Activated CD4-positive, alpha-beta T cell treated with anti-CD3 and anti-CD28 coated beads for 1 hour (primary cell): Measurements from ENCODE around the gene NDOR1.

ENCODE experiments used
- DNase-seq: peaks from one replicate; pipeline ENCODE4 v3.0.0-alpha.2; 2020

Gene NDOR1

DNA sequence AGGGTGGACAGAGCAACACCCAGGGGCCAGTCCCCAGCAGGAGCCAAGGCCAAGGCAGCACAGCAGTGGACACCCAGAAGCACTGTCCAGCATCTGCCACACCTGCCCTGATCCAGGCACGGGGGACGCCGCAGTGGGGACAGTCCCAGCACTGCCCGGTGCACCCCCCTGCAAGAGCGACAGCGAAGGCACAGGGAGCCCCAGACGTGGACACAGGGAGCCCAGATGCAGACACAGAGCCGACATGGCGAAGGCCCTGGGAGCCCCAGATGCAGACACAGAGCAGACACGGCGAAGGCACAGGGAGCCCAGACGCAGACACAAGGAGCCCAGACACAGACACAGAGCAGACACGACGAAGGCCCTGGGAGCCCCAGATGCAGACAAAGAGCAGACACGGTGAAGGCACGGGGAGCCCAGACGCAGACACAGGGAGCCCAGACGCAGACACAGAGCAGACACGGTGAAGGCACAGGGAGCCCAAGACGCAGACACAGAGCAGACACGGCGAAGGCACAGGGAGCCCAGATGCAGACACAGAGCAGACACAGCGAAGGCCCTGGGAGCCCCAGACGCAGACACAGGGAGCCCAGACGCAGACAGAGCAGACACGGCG lies 21.4 kb upstream of the NDOR1 start:
- no peak for DNase-seq

DNA sequence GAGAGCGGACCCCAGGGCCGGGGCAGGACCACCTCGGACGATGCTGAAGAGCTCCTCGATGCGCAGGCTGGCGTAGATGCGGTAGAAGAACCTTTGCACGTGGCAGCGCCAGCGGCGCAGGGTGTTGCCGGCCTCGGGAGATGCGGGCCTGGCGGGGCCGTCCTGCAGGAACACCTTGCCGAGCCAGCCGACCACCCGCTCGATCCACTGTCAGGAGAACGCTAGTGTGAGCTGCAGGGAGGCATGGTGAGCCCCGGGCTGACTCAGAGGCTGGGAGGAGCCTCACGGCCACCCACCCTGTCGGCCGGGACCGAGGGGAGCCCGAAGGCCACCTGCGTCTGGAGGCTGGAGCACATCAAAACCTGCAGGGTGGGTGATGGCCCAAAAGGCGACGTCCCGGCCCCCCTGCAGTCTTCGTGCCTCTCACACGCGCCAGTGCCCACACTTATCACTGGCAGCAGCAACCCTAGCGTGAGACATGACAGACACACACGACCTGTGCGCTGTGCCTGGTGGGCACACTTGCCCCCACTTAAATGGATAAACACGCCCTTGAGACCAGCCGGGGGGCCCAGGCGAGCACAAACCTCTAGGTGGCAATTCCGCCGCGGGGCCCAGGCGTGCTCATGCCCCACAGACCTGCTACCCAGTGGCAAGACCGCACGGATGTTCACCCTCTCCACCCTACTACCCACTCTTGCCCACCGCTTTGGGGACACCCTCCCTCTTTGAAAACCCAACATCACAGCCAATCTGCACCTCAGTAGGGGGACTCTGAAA lies 20.4 kb upstream of the NDOR1 start:
- no peak for DNase-seq

DNA sequence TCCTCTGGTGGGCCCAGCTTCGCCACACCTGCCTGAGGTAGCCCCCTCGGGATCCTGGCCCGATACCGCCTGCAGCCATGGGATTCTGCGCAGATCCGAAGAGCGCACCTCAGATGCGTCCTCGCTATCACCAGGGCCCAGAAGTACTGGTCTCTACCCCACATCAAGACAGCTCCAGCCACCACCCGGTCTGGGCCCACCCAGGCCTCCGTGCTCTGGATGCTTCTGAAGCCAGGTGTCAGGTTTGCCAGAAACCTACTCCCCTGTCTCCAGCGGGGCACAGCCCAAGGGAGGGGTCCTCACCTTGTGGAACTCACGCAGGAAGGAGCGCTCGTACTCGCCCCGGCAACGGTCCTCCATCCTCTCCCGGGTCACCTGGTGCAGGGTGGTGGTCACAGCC lies 19.6 kb upstream of the NDOR1 start:
- no peak for DNase-seq

DNA sequence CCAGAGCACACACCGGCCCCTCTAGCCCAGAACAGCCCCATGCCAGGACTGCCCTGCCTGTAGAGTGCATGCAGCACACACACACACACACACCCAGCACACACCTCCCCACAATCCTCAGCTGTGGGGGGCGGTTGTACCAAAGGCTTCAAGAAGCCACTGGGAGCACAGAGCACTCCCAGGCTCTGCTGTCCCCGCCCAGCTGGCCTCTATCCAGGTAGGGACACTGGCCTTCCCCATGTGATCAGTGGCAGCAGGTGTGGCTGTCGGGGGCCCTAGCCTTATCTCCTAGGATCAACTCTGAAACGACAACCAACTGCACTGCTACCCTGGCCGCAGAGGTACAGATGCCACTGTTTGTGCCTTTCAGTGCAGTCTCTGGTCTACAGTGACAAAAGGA lies 19.1 kb upstream of the NDOR1 start:
- no peak for DNase-seq

DNA sequence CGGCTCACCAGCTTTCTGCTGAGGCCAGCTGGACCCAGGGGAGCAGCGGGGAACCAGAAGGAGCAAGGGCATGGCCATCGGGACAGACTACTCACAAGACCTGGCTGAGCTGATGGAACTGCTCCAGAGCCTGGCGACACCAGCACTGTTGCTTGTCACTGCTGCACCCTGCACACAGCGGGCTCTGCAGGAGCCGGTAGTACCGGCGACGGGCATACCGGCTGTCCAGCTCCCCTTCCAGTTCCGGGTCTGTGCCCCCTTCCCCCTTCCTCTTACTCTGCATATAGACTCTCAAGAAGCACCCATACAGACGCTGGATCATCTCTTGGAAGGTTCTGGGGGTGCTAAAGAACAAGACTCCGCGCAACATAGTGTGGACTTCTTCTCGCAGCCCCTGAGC lies 18.1 kb upstream of the NDOR1 start:
- DNase-seq = no peak

DNA sequence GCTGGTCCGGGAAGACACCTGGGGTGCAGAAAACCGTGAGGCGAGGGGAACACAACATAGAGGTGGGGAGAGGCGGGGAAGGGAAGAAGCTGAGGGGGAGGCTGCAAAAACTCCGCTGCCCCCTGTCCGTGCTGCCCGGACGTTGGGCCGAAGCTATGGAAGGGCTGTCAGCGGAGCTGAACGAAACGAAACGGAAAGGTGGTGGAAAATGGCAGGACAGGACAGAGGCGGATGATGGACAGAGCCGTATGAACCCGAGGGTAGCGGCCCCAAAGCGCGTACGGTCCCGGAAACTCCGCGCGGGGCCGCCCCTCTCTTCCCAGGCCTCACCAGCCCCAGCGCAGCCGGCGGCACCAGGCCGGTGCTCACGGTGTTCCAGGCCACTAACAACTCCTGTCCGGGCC lies 17.4 kb upstream of the NDOR1 start:
- DNase-seq = no peak

DNA sequence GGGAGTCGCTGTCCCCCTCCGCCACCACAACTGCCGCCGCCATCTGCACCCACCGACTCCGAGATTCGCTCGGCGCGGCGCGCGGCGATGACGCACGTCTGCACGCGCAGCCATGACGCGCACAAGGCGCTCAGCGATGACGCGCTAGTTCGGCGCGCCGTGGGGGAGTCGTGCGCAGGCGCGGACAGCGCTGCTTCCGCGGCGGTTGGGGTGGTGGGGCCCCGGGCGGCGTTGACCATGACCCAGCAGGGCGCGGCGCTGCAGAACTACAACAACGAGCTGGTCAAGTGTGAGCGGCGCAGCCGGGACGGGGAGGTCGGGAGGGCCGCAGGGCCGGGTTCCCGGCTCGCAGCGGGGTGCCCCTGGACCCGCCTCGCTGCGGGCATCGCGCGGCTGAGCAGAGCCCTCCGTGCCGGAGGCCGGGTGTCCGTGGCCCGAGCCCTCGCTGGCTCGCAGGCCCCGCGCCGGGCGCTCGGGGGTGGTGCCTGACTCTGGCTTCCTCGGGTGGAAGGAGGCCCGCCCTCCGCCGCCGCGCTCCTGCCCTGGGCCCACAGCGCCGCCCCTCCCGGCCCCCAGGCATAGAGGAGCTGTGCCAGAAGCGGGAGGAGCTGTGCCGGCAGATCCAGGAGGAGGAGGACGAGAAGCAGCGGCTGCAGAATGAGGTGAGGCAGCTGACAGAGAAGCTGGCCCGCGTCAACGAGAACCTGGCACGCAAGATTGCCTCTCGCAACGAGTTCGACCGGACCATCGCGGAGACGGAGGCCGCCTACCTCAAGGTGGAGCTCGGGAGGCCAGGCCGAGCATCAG lies 16.8 kb upstream of the NDOR1 start, which contains the start of the genes ANAPC2 and SSNA1:
Gene ANAPC2, minus strand, starts transcription at position 71 of the 807 bp plus-strand sequence. Its CDS starts 28 bp downstream, at position 43.
Gene SSNA1, plus strand, starts transcription at position 187 of the 807 bp plus-strand sequence. Its CDS starts 51 bp downstream, at position 238.
- peak; percentile 92 for DNase-seq

DNA sequence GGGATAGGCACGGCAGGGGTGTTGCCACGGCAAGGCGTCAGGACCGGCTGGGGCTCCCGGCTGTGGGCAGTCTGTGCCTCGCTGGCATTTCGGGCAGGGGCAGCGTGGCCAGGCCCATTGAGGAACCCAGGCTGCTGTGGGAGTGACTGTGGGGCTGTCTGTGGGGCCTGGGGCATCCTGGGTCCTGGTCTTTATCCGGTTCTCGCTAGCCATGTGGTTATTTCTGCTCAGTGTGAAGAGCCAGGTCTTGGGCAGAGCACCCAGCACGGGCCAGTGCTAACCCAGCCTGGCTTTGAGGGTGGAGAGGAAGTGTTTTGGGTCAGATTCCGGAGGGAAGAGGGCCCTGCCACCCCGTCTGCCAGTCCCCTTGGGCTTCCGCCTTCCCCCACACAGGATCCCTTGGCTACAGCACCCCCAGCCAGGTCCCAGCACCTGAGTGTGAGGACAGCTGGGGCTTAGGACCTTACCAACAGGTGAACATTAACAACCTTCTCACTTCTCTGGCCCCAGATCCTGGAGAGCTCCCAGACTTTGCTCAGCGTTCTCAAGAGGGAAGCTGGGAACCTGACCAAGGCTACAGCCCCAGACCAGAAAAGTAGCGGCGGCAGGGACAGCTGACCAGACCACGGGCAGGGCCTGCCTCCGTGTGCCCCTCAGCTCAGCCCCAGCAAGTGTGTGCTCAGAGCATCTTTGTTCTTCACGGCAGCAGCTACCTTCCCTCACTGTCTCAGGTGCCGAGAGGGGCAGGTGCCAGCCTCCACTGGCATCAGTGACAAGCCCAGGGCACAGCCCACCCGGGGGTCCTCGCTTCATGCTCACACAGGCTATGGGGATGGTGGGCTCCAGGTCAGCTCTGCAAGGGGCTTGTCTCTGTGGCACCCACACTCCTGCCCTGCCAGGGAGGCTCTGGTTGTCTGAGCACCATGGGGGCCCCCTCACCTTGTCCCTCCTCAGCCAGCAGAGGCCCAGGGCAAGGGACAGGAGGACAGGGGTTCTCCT lies 15.9 kb upstream of the NDOR1 start:
- no peak for DNase-seq

DNA sequence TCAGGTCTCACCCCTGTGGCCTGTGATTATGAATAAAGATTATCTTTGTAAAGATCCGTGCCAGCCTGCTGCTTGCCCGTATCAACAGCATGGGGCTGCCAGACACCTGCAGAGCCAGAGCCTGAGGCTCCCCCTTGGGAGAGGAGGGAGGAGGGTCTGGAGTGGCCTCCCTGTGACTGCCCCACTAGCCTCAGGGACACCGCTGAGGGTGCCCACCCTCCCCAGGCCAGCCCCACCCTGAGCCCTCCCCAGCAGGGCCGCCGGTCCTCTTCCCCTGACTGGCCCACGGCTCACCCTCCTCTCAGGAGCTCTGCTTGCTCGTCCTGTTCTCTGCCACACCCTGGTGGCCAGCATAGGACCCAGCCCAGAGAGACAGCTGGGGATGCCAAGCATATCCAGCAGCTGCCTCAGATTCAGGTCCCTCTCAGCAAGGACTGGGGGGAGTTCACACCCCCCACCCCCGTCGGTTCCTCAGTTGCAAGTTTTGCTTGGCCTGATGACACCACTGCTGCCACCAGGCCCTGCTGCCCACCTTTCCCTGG lies 15.1 kb upstream of the NDOR1 start:
- no peak for DNase-seq

DNA sequence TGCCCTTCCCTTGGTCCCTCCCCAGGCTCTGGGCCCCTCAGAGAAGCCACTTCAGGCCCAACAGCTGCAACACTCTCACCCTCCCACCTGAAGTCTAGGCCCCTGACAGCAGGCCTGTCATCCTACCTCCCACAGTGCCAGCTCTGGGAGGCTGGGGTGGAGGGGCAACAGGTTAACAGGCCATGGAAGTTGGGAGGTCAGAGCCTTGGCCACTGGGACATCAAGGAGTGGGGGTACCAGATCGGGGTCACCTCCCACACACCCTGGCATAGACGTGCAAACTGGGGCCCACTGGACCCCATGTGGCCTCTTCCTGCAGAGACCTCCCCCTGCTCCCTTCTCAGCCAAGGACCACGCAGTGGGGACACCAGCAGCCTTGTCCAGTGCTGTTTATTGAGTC lies 14.3 kb upstream of the NDOR1 start:
- DNase-seq = no peak

DNA sequence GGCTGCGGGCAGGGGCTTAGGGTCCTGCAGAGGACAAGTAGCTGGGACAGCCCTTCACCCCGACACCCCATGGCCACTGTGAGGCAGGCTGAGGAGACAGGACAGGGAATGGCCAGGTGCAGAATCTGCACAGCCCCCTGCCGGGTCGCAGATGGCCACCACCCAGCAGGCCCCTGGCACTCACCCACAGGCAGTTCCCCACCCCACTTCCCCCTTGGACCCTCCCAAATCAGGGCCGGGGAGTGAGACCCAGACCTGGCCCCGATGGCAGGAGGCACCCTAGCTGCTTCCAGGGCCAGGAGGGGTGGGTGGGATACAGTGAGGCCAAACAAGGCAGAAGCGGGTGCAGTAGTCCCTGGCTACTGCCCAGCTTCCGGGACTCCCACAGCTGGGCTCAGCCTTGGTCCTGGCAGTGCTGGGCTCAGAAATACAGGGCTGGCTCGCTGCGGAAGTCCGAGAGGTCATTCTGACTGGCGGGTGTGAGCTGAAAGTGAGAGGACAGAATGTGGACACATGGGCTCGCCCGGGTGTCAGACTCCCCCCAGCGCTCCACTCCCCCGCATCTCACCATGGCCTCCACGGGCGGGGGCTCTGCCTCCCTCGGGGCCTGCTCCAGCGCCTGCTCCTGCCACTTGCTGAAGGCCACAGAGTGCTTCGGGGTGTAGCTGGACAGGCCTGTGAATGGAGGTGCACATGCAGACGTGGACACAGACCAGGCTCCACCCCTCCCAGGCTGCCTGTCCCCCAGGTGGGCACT lies 13.6 kb upstream of the NDOR1 start:
- DNase-seq = no peak

DNA sequence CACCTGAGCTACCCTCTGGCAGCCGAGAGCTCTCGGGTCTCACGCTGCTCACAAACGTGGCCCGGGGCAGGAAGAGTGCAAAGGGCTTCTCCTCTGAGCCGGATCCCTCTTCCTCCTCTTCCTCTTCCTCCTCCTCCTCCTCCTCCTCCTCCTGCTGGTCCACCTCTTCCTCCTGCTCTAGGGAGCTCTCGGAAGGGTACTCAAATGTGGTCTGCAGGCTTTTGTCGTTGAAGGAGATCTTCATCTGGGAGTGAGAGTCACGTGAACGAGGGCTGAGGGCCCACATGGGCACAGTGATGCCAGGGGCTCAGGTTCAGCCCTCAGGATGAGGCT lies 13.1 kb upstream of the NDOR1 start:
- no peak for DNase-seq

DNA sequence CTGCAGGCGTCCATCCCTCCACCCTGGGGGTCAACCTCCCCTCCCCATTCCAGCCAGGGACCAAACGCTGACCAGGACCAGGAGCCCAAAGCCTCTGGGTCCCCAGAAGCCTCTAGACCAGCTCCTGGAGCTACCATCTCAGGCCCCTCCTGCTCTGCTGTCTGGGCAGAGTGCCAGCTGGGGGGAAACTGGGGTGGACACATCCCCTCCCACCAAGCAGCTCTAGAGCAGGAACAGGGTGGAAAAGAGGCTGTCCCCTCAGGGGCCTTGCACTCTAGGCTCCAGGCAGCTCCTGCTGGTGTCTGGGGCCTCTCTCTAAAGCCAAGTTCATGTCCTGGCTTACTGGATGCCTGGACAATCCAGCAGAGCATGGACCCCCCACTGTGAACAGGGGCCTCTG lies 12.6 kb upstream of the NDOR1 start:
- DNase-seq = no peak

DNA sequence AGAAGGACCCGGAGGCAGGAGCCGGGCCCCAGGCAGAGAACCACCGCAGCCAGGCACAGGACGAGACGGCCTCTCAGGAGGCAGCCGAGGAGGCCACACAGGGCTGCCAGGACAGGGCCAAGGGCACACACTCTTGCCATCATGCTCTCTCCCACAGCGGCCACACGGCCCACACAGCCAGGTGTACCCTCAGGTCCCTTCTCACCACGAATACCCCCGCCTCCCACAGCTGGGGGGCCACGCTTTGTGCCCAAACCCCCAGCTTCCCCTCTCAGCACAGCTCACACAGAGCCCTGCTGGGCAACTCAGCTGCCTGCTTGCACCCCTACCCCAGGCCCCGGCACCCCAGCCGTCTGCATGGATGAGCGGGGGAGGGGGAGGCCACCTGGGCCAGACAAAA lies 11.7 kb upstream of the NDOR1 start:
- DNase-seq = no peak

DNA sequence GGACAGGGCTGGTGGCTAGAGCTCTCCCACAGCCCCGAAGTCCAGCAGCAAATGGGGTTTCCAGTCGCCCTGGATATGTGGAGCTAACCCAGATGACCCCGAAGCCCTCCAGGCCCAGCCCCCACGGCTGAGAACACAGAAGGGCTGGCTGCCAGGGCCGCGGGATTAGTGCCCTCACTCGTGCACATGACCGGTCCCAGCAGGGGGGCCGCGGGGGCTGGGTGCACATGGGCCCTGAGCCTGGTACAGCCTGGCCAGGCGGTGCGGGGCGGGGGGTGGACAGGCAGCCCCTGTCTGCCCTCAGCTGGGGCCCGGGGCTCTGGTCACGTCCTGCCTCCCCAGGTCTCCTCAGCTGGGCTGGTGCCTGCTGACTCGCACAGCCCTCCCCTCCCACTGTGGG lies 11.1 kb upstream of the NDOR1 start:
- no peak for DNase-seq

DNA sequence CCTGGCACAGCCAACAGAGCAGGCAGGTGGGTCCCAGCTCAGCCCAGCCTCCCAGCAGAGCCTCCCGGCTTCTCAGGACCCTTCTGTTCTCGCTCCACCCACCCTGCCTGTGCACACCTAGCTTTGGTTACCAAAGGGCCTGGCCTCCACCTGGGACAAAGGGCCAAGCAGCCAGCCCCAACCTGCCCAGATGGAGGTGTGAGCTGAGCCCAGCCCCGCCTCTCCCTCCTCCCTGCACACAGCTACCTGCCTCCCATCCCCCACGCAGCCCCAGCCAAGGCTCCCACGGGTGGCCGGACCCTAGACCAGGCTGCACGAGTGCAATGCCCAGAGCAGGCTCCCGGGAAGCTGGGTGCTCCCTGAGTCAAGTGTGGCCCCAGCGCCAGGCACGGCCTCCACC lies 10.6 kb upstream of the NDOR1 start:
- DNase-seq = no peak

DNA sequence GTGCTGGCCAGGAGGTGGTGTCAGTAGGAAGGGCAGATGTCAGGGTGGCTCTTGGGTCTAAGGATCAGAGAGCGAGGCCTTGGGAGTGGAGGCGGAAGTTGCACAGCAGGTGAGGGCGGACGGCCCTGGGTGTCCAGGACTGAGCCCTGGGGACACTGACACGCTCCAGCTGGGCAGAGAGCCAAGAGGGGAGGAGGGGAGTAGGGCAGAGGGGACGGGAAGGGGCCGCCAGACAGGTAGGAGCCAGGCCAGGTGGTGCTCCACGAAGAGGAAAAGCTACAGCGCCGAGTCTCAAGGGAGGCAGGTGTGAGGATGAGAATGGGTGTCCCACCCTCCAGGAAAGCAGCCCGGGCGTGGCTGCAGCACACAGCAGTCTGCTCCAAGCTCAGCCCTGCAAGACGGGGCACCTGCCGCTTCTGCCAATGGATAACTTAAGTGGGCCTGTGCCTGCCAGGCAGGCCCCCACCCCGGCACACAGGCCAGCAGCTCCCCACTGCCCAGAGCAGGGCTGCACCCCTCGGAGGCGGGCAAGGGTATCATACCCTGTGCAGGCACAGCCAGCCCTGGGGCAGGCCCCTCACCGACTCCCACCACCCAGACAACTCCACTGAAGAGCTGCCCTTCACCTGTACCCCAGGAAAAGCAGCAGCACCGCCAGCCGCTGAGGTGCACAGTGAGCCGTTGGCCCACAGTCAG lies 9.8 kb upstream of the NDOR1 start:
- no peak for DNase-seq

DNA sequence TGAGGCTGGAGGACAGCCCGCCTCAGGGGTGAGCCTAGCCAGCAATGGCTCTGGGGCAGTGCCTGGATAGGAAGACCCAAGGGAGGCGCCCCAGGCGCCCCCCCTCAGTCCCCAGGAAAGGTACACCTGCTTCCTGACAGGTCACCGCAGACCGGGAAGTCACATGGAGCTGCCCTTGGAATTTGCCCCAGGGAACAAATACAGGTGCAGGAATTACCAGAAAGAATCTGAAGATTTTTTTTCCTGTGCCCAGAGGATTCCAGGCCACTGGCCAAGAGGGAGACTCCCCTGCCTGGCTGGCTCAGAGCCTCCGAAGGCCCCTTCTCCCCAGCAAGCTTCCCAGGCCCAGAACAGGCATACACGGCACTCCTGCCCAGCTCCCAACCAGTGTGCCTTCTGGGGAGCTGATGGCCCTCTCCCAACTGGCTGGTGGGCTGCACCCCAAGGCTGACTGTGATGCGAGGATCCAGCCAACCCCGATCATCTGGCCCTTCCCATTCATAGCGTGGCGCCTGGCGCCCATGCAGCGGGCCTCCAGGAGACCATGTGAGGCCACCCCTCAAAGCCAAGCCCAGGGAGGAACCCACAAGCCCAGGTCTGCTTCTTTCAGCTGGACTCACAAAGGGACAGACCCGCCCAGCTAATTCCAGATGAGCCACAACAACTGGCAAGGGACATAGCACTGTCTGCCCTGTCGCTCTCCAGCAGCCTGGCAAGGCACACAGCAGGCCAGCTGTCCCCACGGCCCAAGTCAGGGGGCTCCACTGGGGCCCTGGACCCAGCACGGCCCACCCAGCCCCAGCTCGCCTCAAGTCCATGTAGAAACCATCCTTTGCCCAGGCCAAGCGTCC lies 7.2 kb upstream of the NDOR1 start:
- no peak for DNase-seq

DNA sequence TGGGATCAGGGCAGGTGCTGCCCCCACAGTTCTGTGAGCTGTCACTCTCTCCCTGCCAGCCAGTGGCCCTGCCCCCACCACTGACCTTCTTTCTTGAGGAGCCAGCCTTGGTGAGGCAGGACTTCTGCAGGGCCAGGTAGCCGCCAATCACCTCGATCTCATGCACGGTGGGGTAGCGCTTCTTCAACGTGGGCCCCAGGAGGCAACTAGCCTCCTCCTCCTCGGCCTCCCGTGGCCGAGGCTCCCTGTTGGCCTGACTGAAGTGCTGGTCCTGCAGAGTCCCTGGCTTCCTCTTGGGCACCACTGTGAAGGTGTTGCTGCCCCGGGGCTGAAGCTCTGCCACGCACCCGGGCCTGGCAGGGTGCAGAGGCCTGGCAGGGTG lies 6.6 kb upstream of the NDOR1 start:
- DNase-seq = no peak
